Endodermal cell (in vitro differentiated cells): ENCODE data around the gene TMEM108. TPM values are rescaled to one million over a fixed set of nuclear protein-coding genes. Genes with fewer than 3 reads are reported as not detected.

Source experiments
- DNase-seq: peaks from one replicate; pipeline ENCODE4 v3.0.0-alpha.2; 2017
- H3K27ac ChIP-seq: 2 replicates; pipeline ENCODE4 v1.5.1; 2013; ENCODE audit warnings: mild to moderate bottlenecking, low read depth, low read length, moderate library complexity
- H3K27me3 ChIP-seq: 2 replicates; pipeline ENCODE4 v1.6.1; 2013; ENCODE audit warnings: mild to moderate bottlenecking, low read length, moderate library complexity; ENCODE audit not compliant: insufficient read depth, control insufficient read depth, poor library complexity, severe bottlenecking
- H3K36me3 ChIP-seq: 2 replicates; pipeline ENCODE4 v1.7.0; 2013; ENCODE audit warnings: mild to moderate bottlenecking, low read length, moderate library complexity; ENCODE audit not compliant: control insufficient read depth, insufficient read depth
- H3K4me1 ChIP-seq: one replicate; pipeline ENCODE4 v1.7.0; 2013; ENCODE audit warnings: low read length; ENCODE audit not compliant: control insufficient read depth, insufficient read depth
- H3K4me3 ChIP-seq: 2 replicates; pipeline ENCODE4 v1.5.1; 2013; ENCODE audit warnings: mild to moderate bottlenecking, low read length, moderate library complexity
- H3K9ac ChIP-seq: 2 replicates; pipeline ENCODE4 v1.6.1; 2013; ENCODE audit warnings: mild to moderate bottlenecking, low read length, moderate library complexity; ENCODE audit not compliant: poor library complexity, severe bottlenecking; ENCODE audit errors: extremely low read depth
- H3K9me3 ChIP-seq: 2 replicates; pipeline ENCODE4 v1.6.1; 2013; ENCODE audit warnings: mild to moderate bottlenecking, low read length, moderate library complexity; ENCODE audit not compliant: control insufficient read depth
- H3K27ac Mint-ChIP-seq: 2 replicates; pipeline ENCODE4 v1.8.0; 2020; ENCODE audit warnings: mixed read lengths
- H3K27me3 Mint-ChIP-seq: 2 replicates; pipeline ENCODE4 v1.8.0; 2021; ENCODE audit warnings: mild to moderate bottlenecking, mixed read lengths; ENCODE audit not compliant: insufficient read depth
- H3K36me3 Mint-ChIP-seq: 2 replicates; pipeline ENCODE4 v1.8.0; 2020; ENCODE audit warnings: low read depth, mixed read lengths
- H3K4me1 Mint-ChIP-seq: 2 replicates; pipeline ENCODE4 v1.8.0; 2020; ENCODE audit warnings: mixed read lengths
- H3K4me3 Mint-ChIP-seq: 2 replicates; pipeline ENCODE4 v1.8.0; 2020; ENCODE audit warnings: mild to moderate bottlenecking, moderate library complexity, mixed read lengths
- H3K9me3 Mint-ChIP-seq: 2 replicates; pipeline ENCODE4 v1.8.0; 2020; ENCODE audit warnings: mild to moderate bottlenecking, mixed read lengths
- CTCF ChIP-seq: fragments of 200-600 bp; sonication (generic); conservative IDR thresholded peaks from 2 replicates; pipeline ENCODE4 v1.5.0; 2021; ENCODE audit warnings: antibody characterized with exemption, mild to moderate bottlenecking
- WGBS, 2 experiments: methylation state at CpG; one replicate each; pipeline versions ENCODE4 v1.1.5 to v1.1.7; 2013; ENCODE audit warnings: missing lambda C conversion rate in 2 of 2, mixed read lengths in 1 of 2; ENCODE audit not compliant: insufficient coverage in 1 of 2, insufficient read length in 1 of 2; 5-methylcytosine and 5-hydroxymethylcytosine counted together
- total RNA-seq, 2 donors: library from RNA; stranded (reverse); fragmentation: NEBNext Ultra II Directional in 1 of 2; extraction: Animal tissue kit (Norgen Biotek cat#: 25700) in 1 of 2; gene quantifications; 2 replicates in 1 of 2; 3 replicates in 1 of 2; pipeline ENCODE4 v1.2.1, GENCODE V29; 2021

Gene TMEM108
- total RNA-seq, 2 donors from 2014 or later, result 4.8 to 7.9 TPM

GRCh38 chr3:133038731-133039375, 662 bp downstream of the TMEM108 start:
- Histone ChIP-seq H3K4me1 (peaks cover 5% of the 10 kb centered on the region), H3K9me3 (no peaks in the 10 kb centered on the region), H3K36me3 (no peaks in the 10 kb centered on the region), H3K27ac (no peak overlapping the region), H3K27me3 (peaks cover 34% of the 10 kb centered on the region), H3K4me3 (peak overlapping the region; percentile 88), H3K9ac (peak overlapping the region; percentile 67)
- Mint-ChIP-seq H3K4me3 (peak overlapping the region; percentile 64), H3K4me1 (peaks cover 10% of the 10 kb centered on the region), H3K36me3 (no peaks in the 10 kb centered on the region), H3K27ac (no peak overlapping the region), H3K9me3 (no peaks in the 10 kb centered on the region), H3K27me3 (peaks cover 41% of the 10 kb centered on the region)
- WGBS, 2 experiments, result 2 to 4% methylated on average over 18 to 31 of the region's 31 CpGs
- peak; percentile 85 for DNase-seq
- TF ChIP-seq CTCF, result no peak

- WGBS, 2 experiments, result 48 to 50% methylated on average over 4 to 6 of the region's 6 CpGs
- no peak overlapping the region for H3K27ac Mint-ChIP-seq
- H3K27me3 Mint-ChIP-seq, result peaks cover 39% of the 10 kb centered on the region
- DNase-seq, result peak; percentile 95
- H3K4me3 ChIP-seq, result no peak overlapping the region
- no peaks in the 10 kb centered on the region for H3K9me3 ChIP-seq
- H3K27ac ChIP-seq, result no peak overlapping the region
- no peaks in the 10 kb centered on the region for H3K36me3 Mint-ChIP-seq
- H3K4me1 ChIP-seq, result peaks cover 5% of the 10 kb centered on the region
- H3K4me1 Mint-ChIP-seq, result peaks cover 8% of the 10 kb centered on the region
- H3K4me3 Mint-ChIP-seq, result no peak overlapping the region
- peak; percentile 92 for TF ChIP-seq CTCF
- no peak overlapping the region for H3K9ac ChIP-seq
- no peaks in the 10 kb centered on the region for H3K36me3 ChIP-seq
- no peaks in the 10 kb centered on the region for H3K9me3 Mint-ChIP-seq
- H3K27me3 ChIP-seq, result peaks cover 34% of the 10 kb centered on the region
Measured at GRCh38 chr3:133040696-133041523, 2.7 kb downstream of the TMEM108 start.

- no peak overlapping the region for H3K4me3 Mint-ChIP-seq
- WGBS, 2 experiments, result 5 to 36% methylated on average over 2 to 4 of the region's 6 CpGs
- no peak for TF ChIP-seq CTCF
- peaks cover 8% of the 10 kb centered on the region for H3K4me1 Mint-ChIP-seq
- Histone ChIP-seq H3K27ac (no peak overlapping the region), H3K9me3 (no peaks in the 10 kb centered on the region), H3K27me3 (peaks cover 30% of the 10 kb centered on the region), H3K4me3 (no peak overlapping the region), H3K36me3 (no peaks in the 10 kb centered on the region), H3K4me1 (peaks cover 5% of the 10 kb centered on the region), H3K9ac (no peak overlapping the region)
- peaks cover 35% of the 10 kb centered on the region for H3K27me3 Mint-ChIP-seq
- H3K27ac Mint-ChIP-seq, result no peak overlapping the region
- no peak for DNase-seq
- no peaks in the 10 kb centered on the region for H3K36me3 Mint-ChIP-seq
- H3K9me3 Mint-ChIP-seq, result no peaks in the 10 kb centered on the region
Measured at GRCh38 chr3:133041524-133041829, 3.3 kb downstream of the TMEM108 start.
